ENCODE data around the gene BPIFA3. TPM values are rescaled to one million over a fixed set of nuclear protein-coding genes. Genes with fewer than 3 reads are reported as not detected.
A peak's percentile ranks its signal among the peaks of the same experiment; 100 is the strongest.

BPIFA3 gene
- 1 to 10 TPM in 1 of 2 donors, not detected in 1; 7.7 TPM for total RNA-seq

GRCh38 chr20:33217052-33217451 is at the start of gene BPIFA3:
Gene BPIFA3, plus strand, starts transcription at chr20:33217352. Its CDS starts 185 bp downstream, at chr20:33217537.
- Histone ChIP-seq H3K27me3 (replicated peaks; ENCODE audit: insufficient read depth) (no peaks in the 10 kb centered on the region), H3K4me1 (replicated peaks) (no peaks in the 10 kb centered on the region), H3K4me3 (no peak within 1 kb of the TSS), H3K36me3 (no peaks in the 10 kb centered on the region), H3K9me3 (no peaks in the 10 kb centered on the region), H3K27ac (no peak within 1 kb of the TSS)
- no peak for DNase-seq (ENCODE audit: low spot score)
- TF ChIP-seq POLR2A (IDR thresholded peaks at IDR 0.05) (no peak), CTCF (IDR thresholded peaks at IDR 0.05) (no peak), POLR2AphosphoS5 (IDR thresholded peaks at IDR 0.05) (no peak)
- intact Hi-C loops (cut with DNase I), result no loop called here
- WGBS, result 68% methylated on average over 2 of the region's 2 CpGs

GRCh38 chr20:33167859-33168258 is 49.3 kb upstream of the BPIFA3 start, which contains the start of gene BPIFA2:
Gene BPIFA2, plus strand, starts transcription at chr20:33168159. Its CDS starts 987 bp downstream, at chr20:33169146.
- intact Hi-C loops (cut with DNase I), result no loop called here
- Histone ChIP-seq H3K4me1 (replicated peaks) (no peaks in the 10 kb centered on the region), H3K4me3 (no peak within 1 kb of the TSS), H3K27ac (no peak within 1 kb of the TSS), H3K9me3 (no peaks in the 10 kb centered on the region), H3K27me3 (replicated peaks; ENCODE audit: insufficient read depth) (no peaks in the 10 kb centered on the region), H3K36me3 (no peaks in the 10 kb centered on the region)
- TF ChIP-seq POLR2A (IDR thresholded peaks at IDR 0.05) (no peak), POLR2AphosphoS5 (IDR thresholded peaks at IDR 0.05) (no peak), CTCF (IDR thresholded peaks at IDR 0.05) (no peak)
- DNase-seq (ENCODE audit: low spot score), result no peak
- WGBS, result 83% methylated on average over 8 of the region's 8 CpGs

- no peaks in the 10 kb centered on the region for H3K4me1 ChIP-seq (replicated peaks)
- no peaks in the 10 kb centered on the region for H3K27me3 ChIP-seq (replicated peaks; ENCODE audit: insufficient read depth)
- no peaks in the 10 kb centered on the region for H3K9me3 ChIP-seq
- no peak for DNase-seq (ENCODE audit: low spot score)
- peak in 1 of 4 experiments; percentile 59 for TF ChIP-seq CTCF (IDR thresholded peaks at IDR 0.05)
- no peak for TF ChIP-seq POLR2AphosphoS5 (IDR thresholded peaks at IDR 0.05)
- intact Hi-C loops (cut with DNase I), result no loop called here
- no peak overlapping the region for H3K27ac ChIP-seq
- H3K4me3 ChIP-seq, result no peak overlapping the region
- 50% methylated on average over 8 of the region's 8 CpGs for WGBS
- H3K36me3 ChIP-seq, result no peaks in the 10 kb centered on the region
Observed at GRCh38 chr20:33169176-33169794, 47.9 kb upstream of the BPIFA3 start.

- DNase-seq (ENCODE audit: low spot score), result no peak
- TF ChIP-seq POLR2AphosphoS5 (IDR thresholded peaks at IDR 0.05) (no peak), POLR2A (IDR thresholded peaks at IDR 0.05) (no peak), CTCF (IDR thresholded peaks at IDR 0.05) (no peak)
- H3K27me3 ChIP-seq (replicated peaks; ENCODE audit: insufficient read depth), result no peaks in the 10 kb centered on the region
- no peak overlapping the region for H3K4me3 ChIP-seq
- no peaks in the 10 kb centered on the region for H3K9me3 ChIP-seq
- H3K36me3 ChIP-seq, result no peaks in the 10 kb centered on the region
- no peaks in the 10 kb centered on the region for H3K4me1 ChIP-seq (replicated peaks)
- WGBS, result 47% methylated on average over 7 of the region's 7 CpGs
- no peak overlapping the region for H3K27ac ChIP-seq
- intact Hi-C loops (cut with DNase I), result no loop called here
Observed at GRCh38 chr20:33172781-33173180, 44.4 kb upstream of the BPIFA3 start.

- no peak for DNase-seq (ENCODE audit: low spot score)
- Histone ChIP-seq H3K9me3 (no peaks in the 10 kb centered on the region), H3K4me1 (replicated peaks) (no peaks in the 10 kb centered on the region), H3K27me3 (replicated peaks; ENCODE audit: insufficient read depth) (no peaks in the 10 kb centered on the region), H3K27ac (no peak overlapping the region), H3K36me3 (no peaks in the 10 kb centered on the region), H3K4me3 (no peak overlapping the region)
- no peak for TF ChIP-seq POLR2AphosphoS5 (IDR thresholded peaks at IDR 0.05)
- TF ChIP-seq POLR2A (IDR thresholded peaks at IDR 0.05), result no peak
- intact Hi-C loops (cut with DNase I), result no loop called here
- 90% methylated on average over 3 of the region's 3 CpGs for WGBS
Observed at GRCh38 chr20:33175123-33175522, 42.0 kb upstream of the BPIFA3 start.

All from prostate gland (tissue), 2 donors.